ENCODE data around the gene FRY.

GRCh38 chr13:32029684-32030083, 1.9 kb upstream of the FRY start:
- TF ChIP-seq CTCF (conservative IDR thresholded peaks at IDR 0.05), result no peak
- TF ChIP-seq EZH2 (IDR thresholded peaks at IDR 0.05; ENCODE audit: low read depth), result no peak

All from PC-9 (cell line).